Measurements from ENCODE around the gene RBM27. TPM values are rescaled to one million over a fixed set of nuclear protein-coding genes. Genes with fewer than 3 reads are reported as not detected.

RBM27 gene, protein sequence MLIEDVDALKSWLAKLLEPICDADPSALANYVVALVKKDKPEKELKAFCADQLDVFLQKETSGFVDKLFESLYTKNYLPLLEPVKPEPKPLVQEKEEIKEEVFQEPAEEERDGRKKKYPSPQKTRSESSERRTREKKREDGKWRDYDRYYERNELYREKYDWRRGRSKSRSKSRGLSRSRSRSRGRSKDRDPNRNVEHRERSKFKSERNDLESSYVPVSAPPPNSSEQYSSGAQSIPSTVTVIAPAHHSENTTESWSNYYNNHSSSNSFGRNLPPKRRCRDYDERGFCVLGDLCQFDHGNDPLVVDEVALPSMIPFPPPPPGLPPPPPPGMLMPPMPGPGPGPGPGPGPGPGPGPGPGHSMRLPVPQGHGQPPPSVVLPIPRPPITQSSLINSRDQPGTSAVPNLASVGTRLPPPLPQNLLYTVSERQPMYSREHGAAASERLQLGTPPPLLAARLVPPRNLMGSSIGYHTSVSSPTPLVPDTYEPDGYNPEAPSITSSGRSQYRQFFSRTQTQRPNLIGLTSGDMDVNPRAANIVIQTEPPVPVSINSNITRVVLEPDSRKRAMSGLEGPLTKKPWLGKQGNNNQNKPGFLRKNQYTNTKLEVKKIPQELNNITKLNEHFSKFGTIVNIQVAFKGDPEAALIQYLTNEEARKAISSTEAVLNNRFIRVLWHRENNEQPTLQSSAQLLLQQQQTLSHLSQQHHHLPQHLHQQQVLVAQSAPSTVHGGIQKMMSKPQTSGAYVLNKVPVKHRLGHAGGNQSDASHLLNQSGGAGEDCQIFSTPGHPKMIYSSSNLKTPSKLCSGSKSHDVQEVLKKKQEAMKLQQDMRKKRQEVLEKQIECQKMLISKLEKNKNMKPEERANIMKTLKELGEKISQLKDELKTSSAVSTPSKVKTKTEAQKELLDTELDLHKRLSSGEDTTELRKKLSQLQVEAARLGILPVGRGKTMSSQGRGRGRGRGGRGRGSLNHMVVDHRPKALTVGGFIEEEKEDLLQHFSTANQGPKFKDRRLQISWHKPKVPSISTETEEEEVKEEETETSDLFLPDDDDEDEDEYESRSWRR
- total RNA-seq: 34.4 and 39.8 TPM in 2 replicates

DNA sequence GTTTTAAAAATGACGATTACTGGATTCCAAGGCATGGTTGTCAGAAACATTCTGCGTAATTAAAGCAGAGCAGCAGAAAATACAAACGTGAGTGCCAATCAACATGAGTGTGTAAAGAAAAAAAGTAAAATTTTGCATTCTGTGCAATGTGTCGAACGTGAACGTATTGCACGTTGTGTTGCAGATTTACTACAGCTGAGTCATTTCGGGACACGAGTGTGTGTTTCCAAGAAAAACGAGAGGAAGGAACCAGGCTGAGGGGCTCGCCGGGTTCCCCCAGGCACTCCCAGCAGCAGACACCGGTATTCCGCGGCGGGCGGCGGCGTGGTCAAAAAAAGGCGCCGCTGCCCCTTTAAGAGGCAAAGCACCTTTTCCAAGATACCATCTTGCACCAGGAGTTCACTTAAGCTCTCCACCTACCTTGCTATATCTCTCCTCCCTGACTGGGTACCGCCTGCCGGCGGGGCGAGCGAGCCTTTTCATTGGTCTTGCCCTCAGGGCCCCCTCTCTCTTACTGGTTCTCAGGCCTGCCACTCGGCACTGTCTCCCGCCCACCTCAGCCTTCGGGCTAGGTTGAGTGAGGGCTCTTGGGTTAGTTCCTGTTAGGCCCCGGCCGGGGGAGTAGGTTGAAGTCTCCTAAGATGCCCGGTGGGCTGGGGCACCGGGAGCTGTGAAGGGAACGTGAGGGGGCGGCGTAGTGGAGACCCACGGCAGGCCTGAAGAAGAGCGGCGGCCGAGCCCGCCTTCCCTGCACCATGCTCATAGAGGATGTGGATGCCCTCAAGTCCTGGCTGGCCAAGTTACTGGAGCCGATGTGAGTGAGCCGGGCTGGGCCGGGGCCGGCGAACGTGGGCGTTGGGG lies at the start of gene RBM27:
RBM27 (plus strand) TSS at position 595 of the 861 bp plus-strand sequence; CDS start at position 756, 161 bp downstream.

Small RNAs within 50 kb of the gene (small RNA-seq; reads per million reads assigned to genes)
- gene RNU7-180P: not detected

Other genes with a start within 250 kb of the RBM27 start
- gene PLAC8L1, start 98.0 kb upstream of the RBM27 start, total RNA-seq: not detected in 2 replicates
- gene LARS1, start 21.0 kb upstream of the RBM27 start, total RNA-seq: 126 and 132 TPM in 2 replicates
- under 0.01 and 0.11 TPM in 2 replicates for gene POU4F3, start 135.2 kb downstream of the RBM27 start, total RNA-seq
- 53.2 and 54.9 TPM in 2 replicates for gene TCERG1, start 243.7 kb downstream of the RBM27 start, total RNA-seq

Measured in articular chondrocyte of knee joint (primary cell).